Ovary (tissue), 9 donors: ENCODE results near the gene TRAK1. TPM values are rescaled to one million over a fixed set of nuclear protein-coding genes. Genes with fewer than 3 reads are reported as not detected.

Experiments used
- DNase-seq, 5 donors: peaks; one replicate each; pipeline ENCODE4 v3.0.0-alpha.2; 2019 to 2020
- H3K27ac ChIP-seq, 2 donors: fragments of 200-600 bp; one replicate each; pipeline versions ENCODE4 v1.5.1 to v1.8.0; 2019 to 2022
- H3K27me3 ChIP-seq: fragments of 200-600 bp; one replicate; pipeline ENCODE4 v1.8.0; 2022
- H3K36me3 ChIP-seq: fragments of 200-600 bp; sonication (generic); one replicate; pipeline ENCODE4 v1.5.1; 2019
- H3K4me1 ChIP-seq: one replicate; pipeline ENCODE4 v1.8.1; 2013; ENCODE audit warnings: mild to moderate bottlenecking, moderate library complexity; ENCODE audit not compliant: insufficient read depth
- H3K4me3 ChIP-seq: fragments of 200-600 bp; sonication (generic); one replicate; pipeline ENCODE4 v1.5.1; 2017
- H3K9me3 ChIP-seq, 2 donors: fragments of 200-600 bp in 1 of 2; sonication (generic) in 1 of 2; one replicate each; pipeline versions ENCODE4 v1.5.1 to v1.8.1; 2013 to 2019; ENCODE audit warnings: mild to moderate bottlenecking in 1 of 2, moderate library complexity in 1 of 2
- EP300 ChIP-seq: sonication (generic); formaldehyde crosslinking; IDR thresholded peaks from one replicate; pipeline ENCODE4 v1.6.1; 2017; ENCODE audit warnings: antibody characterized with exemption
- POLR2A ChIP-seq: fragments of 450-650 bp; IDR thresholded peaks from one replicate; pipeline ENCODE4 v1.6.1; 2017; ENCODE audit warnings: antibody characterized with exemption, mild to moderate bottlenecking, moderate library complexity
- WGBS, 3 donors: extraction: QIAGEN DNeasy Blood & Tissue Kit in 1 of 3; methylation state at CpG; one replicate each; pipeline versions ENCODE4 v1.1.5 to v1.1.7; 2013 to 2017; 5-methylcytosine and 5-hydroxymethylcytosine counted together
- intact Hi-C, 4 donors: fragments of 100-400 bp; cut with DNase I; formaldehyde crosslinking; loops; one replicate each; pipeline versions ENCODE4 v1.11.0 to v1.15.1; 2022 to 2023
- polyA plus RNA-seq, 2 donors: library from polyadenylated mRNA; stranded (reverse); fragments of 200-250 nt in 1 of 2; fragments of 350-450 nt in 1 of 2; fragmentation: Illumina TruSeq in 1 of 2; extraction: RNeasy Lipid Tissue Mini Kit (QIAGEN cat#74804) in 1 of 2; gene quantifications; one replicate each; pipeline ENCODE4 v1.2.3, GENCODE V29; 2013 to 2014
- total RNA-seq, 7 donors: library from RNA; depleted of rRNA in 2 of 7; stranded (reverse); fragments of >200 nt in 2 of 7; fragmentation: NEBNext Ultra II Directional in 3 of 7; extraction: Animal tissue kit (Norgen Biotek cat#: 25700) in 3 of 7; gene quantifications; one replicate each; pipeline versions ENCODE4 v1.1.0 to v1.2.4, GENCODE V29; 2016 to 2023
- TF ChIP-seq, protein P1 (sequence below), 3 donors: fragments of 450-650 bp in 2 of 3; fragments of 200-600 bp in 1 of 3; IDR thresholded peaks; one replicate each; pipeline versions ENCODE4 v1.5.1 to v1.8.0; 2016 to 2022; ENCODE audit warnings: antibody characterized with exemption in 3 of 3, mild to moderate bottlenecking in 1 of 3
- donor health status: DM: no; HTN: no; CAD: no; lungs with moderate emphysema.
- donor health status: DM: no; HTN: no; CAD: no.
- donor health status: Bipolar disorder and iron deficiency.
- donor health status: DM: yes; HTN: yes; CAD: no.
- donor health status: DM: no; HTN: no; CAD: no.
- donor health status: DM: yes; HTN: yes; CAD: no.

Gene TRAK1
- total and polyA plus RNA-seq, 9 donors: 7.1 to 17.7 (median 14.9) TPM

DNA sequence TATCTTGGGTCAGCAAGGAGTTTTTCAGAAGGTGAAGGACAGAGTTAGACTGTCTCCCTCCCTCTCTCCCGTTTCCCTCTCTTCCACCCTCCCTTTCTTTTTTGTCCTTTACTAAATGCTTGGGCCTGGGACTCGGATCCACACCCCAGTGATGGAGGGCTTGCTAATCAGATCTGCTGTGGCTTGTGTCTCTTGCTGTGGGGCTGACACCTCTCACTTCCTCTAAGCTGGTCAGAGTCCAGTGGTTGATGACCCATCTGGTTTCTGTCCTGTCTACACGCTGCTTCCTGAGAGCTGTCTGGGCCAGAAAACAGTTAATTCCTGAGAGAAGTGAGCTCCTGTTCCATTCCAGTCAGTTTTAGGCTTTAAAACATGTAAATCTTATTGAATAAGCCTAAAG, 849 bp downstream of the TRAK1 start:
- Histone ChIP-seq H3K4me3 (no peak overlapping the region), H3K27me3 (no peaks in the 10 kb centered on the region), H3K4me1 (no peaks in the 10 kb centered on the region), H3K27ac (no peak overlapping the region), H3K36me3 (no peaks in the 10 kb centered on the region), H3K9me3 (no peaks in the 10 kb centered on the region)
- 89 to 95% (median 90%) methylated on average over 3 of the region's 3 CpGs for WGBS, 3 donors
- intact Hi-C loops: loop anchor here in 1 of 4 donors (10.0 kb wide), 1 partner anchor 77 kb away; no protein-coding TSS in a partner anchor
- no peak for DNase-seq
- no peak for TF ChIP-seq EP300
- TF ChIP-seq, protein P1, sequence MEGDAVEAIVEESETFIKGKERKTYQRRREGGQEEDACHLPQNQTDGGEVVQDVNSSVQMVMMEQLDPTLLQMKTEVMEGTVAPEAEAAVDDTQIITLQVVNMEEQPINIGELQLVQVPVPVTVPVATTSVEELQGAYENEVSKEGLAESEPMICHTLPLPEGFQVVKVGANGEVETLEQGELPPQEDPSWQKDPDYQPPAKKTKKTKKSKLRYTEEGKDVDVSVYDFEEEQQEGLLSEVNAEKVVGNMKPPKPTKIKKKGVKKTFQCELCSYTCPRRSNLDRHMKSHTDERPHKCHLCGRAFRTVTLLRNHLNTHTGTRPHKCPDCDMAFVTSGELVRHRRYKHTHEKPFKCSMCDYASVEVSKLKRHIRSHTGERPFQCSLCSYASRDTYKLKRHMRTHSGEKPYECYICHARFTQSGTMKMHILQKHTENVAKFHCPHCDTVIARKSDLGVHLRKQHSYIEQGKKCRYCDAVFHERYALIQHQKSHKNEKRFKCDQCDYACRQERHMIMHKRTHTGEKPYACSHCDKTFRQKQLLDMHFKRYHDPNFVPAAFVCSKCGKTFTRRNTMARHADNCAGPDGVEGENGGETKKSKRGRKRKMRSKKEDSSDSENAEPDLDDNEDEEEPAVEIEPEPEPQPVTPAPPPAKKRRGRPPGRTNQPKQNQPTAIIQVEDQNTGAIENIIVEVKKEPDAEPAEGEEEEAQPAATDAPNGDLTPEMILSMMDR (IDR thresholded peaks at IDR 0.05): no peak
- TF ChIP-seq POLR2A: no peak

DNA sequence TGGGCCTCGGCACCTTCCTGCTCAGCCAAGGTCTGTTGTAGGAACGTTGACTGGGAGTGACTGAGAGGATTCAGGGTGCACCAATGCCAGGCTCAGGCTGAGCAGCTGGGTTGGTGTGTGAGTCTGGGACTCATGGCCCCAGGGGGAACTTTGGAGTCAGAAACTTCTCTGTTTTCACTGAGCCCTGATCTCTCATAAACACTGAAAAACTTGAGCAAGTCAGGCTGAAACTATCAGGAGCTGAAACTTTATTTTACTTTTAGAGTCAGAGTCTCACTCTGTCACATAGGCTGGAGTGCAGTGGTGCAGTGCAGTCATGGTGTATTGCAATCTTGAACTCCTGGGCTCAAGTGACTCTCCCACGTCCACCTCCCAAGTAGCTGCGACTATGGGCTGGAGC, 3.0 kb downstream of the TRAK1 start:
- Histone ChIP-seq H3K27ac (no peak overlapping the region), H3K4me1 (no peaks in the 10 kb centered on the region), H3K27me3 (no peaks in the 10 kb centered on the region), H3K4me3 (no peak overlapping the region), H3K9me3 (no peaks in the 10 kb centered on the region), H3K36me3 (no peaks in the 10 kb centered on the region)
- WGBS, 3 donors: 90 to 91% (median 91%) methylated on average over 4 of the region's 4 CpGs
- intact Hi-C loops: loop anchor here in 1 of 4 donors (10.0 kb wide), 1 partner anchor 79 kb away; no protein-coding TSS in a partner anchor
- DNase-seq: no peak
- no peak for TF ChIP-seq EP300
- TF ChIP-seq, protein P1 (IDR thresholded peaks at IDR 0.05): no peak
- TF ChIP-seq POLR2A: no peak

DNA sequence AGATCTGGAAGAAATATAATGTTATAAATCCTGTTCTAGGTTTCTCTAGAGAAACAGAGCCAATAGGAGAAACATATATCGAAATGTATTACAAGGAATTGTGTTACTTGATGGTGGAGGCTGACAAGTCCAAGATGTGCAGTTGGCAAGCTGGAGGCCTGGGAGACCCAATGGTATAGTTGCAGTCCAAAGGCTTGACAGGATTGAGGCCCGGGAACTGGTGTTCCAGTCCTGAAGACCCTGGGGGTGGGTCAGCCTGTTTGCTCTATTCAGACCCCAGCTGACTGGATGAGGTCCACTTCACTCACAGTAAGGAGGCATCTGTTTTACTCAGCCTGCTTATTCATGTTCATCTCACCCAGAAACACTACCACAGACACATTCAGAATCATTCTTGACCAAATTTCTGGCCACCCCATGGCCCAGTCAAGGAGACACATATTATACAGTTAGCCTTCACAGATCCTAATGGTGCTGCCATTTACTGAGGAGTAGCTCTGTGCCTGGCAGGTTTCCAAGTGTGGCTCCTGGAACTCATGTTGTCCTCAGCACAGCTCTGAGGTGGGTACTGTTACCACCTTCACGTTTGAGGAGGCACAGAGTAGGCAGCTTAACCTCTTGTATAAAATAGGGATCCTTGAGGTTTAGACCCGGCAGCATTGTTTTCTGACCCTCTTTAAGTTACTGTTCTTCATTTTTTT, 3.7 kb downstream of the TRAK1 start:
- Histone ChIP-seq H3K9me3 (no peaks in the 10 kb centered on the region), H3K27me3 (no peaks in the 10 kb centered on the region), H3K4me3 (no peak overlapping the region), H3K27ac (no peak overlapping the region), H3K36me3 (no peaks in the 10 kb centered on the region), H3K4me1 (no peaks in the 10 kb centered on the region)
- TF ChIP-seq POLR2A: no peak
- no peak for TF ChIP-seq EP300
- TF ChIP-seq, protein P1 (IDR thresholded peaks at IDR 0.05): no peak
- WGBS, 3 donors: 83 to 90% (median 88%) methylated on average over 4 of the region's 4 CpGs
- intact Hi-C loops: loop anchor here in 2 of 4 donors (5.0 to 10.0 kb wide), 3 partner anchors 80 to 203 kb away; partner anchors contain the start of gene ULK4 (in 1 of the 2)
- no peak for DNase-seq

DNA sequence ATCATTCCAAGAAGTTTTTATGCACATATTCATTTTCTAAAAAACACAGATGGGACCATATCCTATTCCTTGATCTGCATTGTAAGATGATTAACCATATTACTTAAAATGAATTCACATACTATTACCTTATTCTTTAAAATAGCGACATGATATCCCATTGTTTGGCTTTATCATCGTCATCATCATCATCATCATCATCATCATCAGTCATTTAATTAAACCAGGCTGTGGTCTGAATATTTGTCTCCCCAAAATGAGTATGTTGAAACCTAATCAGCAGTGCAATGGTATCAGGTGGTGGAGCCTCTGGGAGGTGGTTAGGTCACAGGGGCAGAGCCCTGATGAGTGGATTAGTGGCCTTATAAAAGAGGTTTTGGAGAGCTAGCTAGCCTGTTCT, 4.4 kb downstream of the TRAK1 start:
- no peaks in the 10 kb centered on the region for H3K27me3 ChIP-seq
- no peaks in the 10 kb centered on the region for H3K4me1 ChIP-seq
- TF ChIP-seq POLR2A: no peak
- TF ChIP-seq EP300: no peak
- TF ChIP-seq, protein P1 (IDR thresholded peaks at IDR 0.05): no peak
- no peaks in the 10 kb centered on the region for H3K36me3 ChIP-seq
- H3K27ac ChIP-seq: no peak overlapping the region
- H3K9me3 ChIP-seq: no peaks in the 10 kb centered on the region
- no peak for DNase-seq
- intact Hi-C loops: loop anchor here in 2 of 4 donors (5.0 to 10.0 kb wide), 3 partner anchors 81 to 203 kb away; partner anchors contain the start of gene ULK4 (in 1 of the 2)
- H3K4me3 ChIP-seq: no peak overlapping the region
- 93 to 98% (median 96%) methylated on average over 2 of the region's 2 CpGs for WGBS, 3 donors
